ENCODE data around the gene MBTPS1. TPM values are rescaled to one million over a fixed set of nuclear protein-coding genes. Genes with fewer than 3 reads are reported as not detected.

MBTPS1 gene
- total and polyA plus RNA-seq, 2 donors (not counting 1 experiment from before 2014, with no cell fraction given): 80.3 to 109 TPM

GRCh38 chr16:84039696-84040095, 77.0 kb downstream of the MBTPS1 start:
- H3K9me3 ChIP-seq (ENCODE audit: control insufficient read depth, insufficient read depth, low read depth, low read length): no peaks in the 10 kb centered on the region
- H3K79me2 ChIP-seq (ENCODE audit: control insufficient read depth, insufficient read depth, low read length): no peaks in the 10 kb centered on the region
- no peak overlapping the region for H3K27ac ChIP-seq (ENCODE audit: insufficient read depth, low read length)
- TF ChIP-seq EZH2 (IDR thresholded peaks at IDR 0.05; ENCODE audit: low read length, missing control alignments): no peak
- no peak for TF ChIP-seq CTCF (conservative IDR thresholded peaks at IDR 0.05 in 1 of 2, IDR thresholded peaks at IDR 0.05 in 1 of 2; ENCODE audit: low read depth in 1 of 2, low read length in 2 of 2)
- H4K20me1 ChIP-seq (ENCODE audit: control insufficient read depth, extremely low read depth, insufficient read depth, low read length): no peaks in the 10 kb centered on the region
- DNase-seq (ENCODE audit: low read depth in 2 of 2): no peak
- H2AFZ ChIP-seq (ENCODE audit: low read length): no peak overlapping the region
- no peak overlapping the region for H3K4me2 ChIP-seq (ENCODE audit: extremely low read depth, insufficient read depth, low read length)
- peaks cover 28% of the 10 kb centered on the region for H3K27me3 ChIP-seq (ENCODE audit: control insufficient read depth, insufficient read depth, low read length)
- H3K9ac ChIP-seq (ENCODE audit: insufficient read depth, low read length): no peak overlapping the region
- no peaks in the 10 kb centered on the region for H3K36me3 ChIP-seq (ENCODE audit: control insufficient read depth, insufficient read depth, low read length)
- no peak overlapping the region for H3K4me3 ChIP-seq (replicated peaks in 1 of 4; ENCODE audit: control extremely low read depth in 1 of 4, insufficient read depth in 1 of 4, low read depth in 3 of 4, low read length in 4 of 4)
- H3K4me1 ChIP-seq (ENCODE audit: control insufficient read depth, extremely low read depth, insufficient read depth, low read length): no peaks in the 10 kb centered on the region

- H3K27me3 ChIP-seq (ENCODE audit: control insufficient read depth, insufficient read depth, low read length): peaks cover 24% of the 10 kb centered on the region
Measured at GRCh38 chr16:84038469-84038868, 78.3 kb downstream of the MBTPS1 start.

GRCh38 chr16:84036982-84037425, 79.7 kb downstream of the MBTPS1 start:
- no peak overlapping the region for H2AFZ ChIP-seq (ENCODE audit: low read length)
- no peak for DNase-seq (ENCODE audit: low read depth in 2 of 2)
- H4K20me1 ChIP-seq (ENCODE audit: control insufficient read depth, extremely low read depth, insufficient read depth, low read length): no peaks in the 10 kb centered on the region
- H3K9ac ChIP-seq (ENCODE audit: insufficient read depth, low read length): no peak overlapping the region
- no peak overlapping the region for H3K4me2 ChIP-seq (ENCODE audit: extremely low read depth, insufficient read depth, low read length)
- no peak overlapping the region for H3K4me3 ChIP-seq (replicated peaks in 1 of 4; ENCODE audit: control extremely low read depth in 1 of 4, insufficient read depth in 1 of 4, low read depth in 3 of 4, low read length in 4 of 4)
- H3K36me3 ChIP-seq (ENCODE audit: control insufficient read depth, insufficient read depth, low read length): no peaks in the 10 kb centered on the region
- H3K9me3 ChIP-seq (ENCODE audit: control insufficient read depth, insufficient read depth, low read depth, low read length): no peaks in the 10 kb centered on the region
- H3K4me1 ChIP-seq (ENCODE audit: control insufficient read depth, extremely low read depth, insufficient read depth, low read length): no peaks in the 10 kb centered on the region
- no peak overlapping the region for H3K27ac ChIP-seq (ENCODE audit: insufficient read depth, low read length)
- no peaks in the 10 kb centered on the region for H3K79me2 ChIP-seq (ENCODE audit: control insufficient read depth, insufficient read depth, low read length)
- peaks cover 22% of the 10 kb centered on the region for H3K27me3 ChIP-seq (ENCODE audit: control insufficient read depth, insufficient read depth, low read length)
- no peak for TF ChIP-seq CTCF (conservative IDR thresholded peaks at IDR 0.05 in 1 of 2, IDR thresholded peaks at IDR 0.05 in 1 of 2; ENCODE audit: low read depth in 1 of 2, low read length in 2 of 2)
- TF ChIP-seq EZH2 (IDR thresholded peaks at IDR 0.05; ENCODE audit: low read length, missing control alignments): no peak

More at GRCh38 chr16:84038469-84038868, 78.3 kb downstream of the MBTPS1 start:
- Histone ChIP-seq H3K4me1 (ENCODE audit: control insufficient read depth, extremely low read depth, insufficient read depth, low read length) (no peaks in the 10 kb centered on the region), H3K4me3 (replicated peaks in 1 of 4; ENCODE audit: control extremely low read depth in 1 of 4, insufficient read depth in 1 of 4, low read depth in 3 of 4, low read length in 4 of 4) (no peak overlapping the region), H3K79me2 (ENCODE audit: control insufficient read depth, insufficient read depth, low read length) (no peaks in the 10 kb centered on the region), H3K4me2 (ENCODE audit: extremely low read depth, insufficient read depth, low read length) (no peak overlapping the region), H3K36me3 (ENCODE audit: control insufficient read depth, insufficient read depth, low read length) (no peaks in the 10 kb centered on the region), H3K27ac (ENCODE audit: insufficient read depth, low read length) (no peak overlapping the region), H2AFZ (ENCODE audit: low read length) (no peak overlapping the region), H4K20me1 (ENCODE audit: control insufficient read depth, extremely low read depth, insufficient read depth, low read length) (no peaks in the 10 kb centered on the region), H3K9me3 (ENCODE audit: control insufficient read depth, insufficient read depth, low read depth, low read length) (no peaks in the 10 kb centered on the region), H3K9ac (ENCODE audit: insufficient read depth, low read length) (no peak overlapping the region)
- DNase-seq (ENCODE audit: low read depth in 2 of 2): no peak
- TF ChIP-seq EZH2 (IDR thresholded peaks at IDR 0.05; ENCODE audit: low read length, missing control alignments) (no peak), CTCF (conservative IDR thresholded peaks at IDR 0.05 in 1 of 2, IDR thresholded peaks at IDR 0.05 in 1 of 2; ENCODE audit: low read depth in 1 of 2, low read length in 2 of 2) (no peak)

Data from fibroblast of lung (primary cell).